GM23338 (cell line): Measurements from ENCODE around the gene UCKL1. TPM values are rescaled to one million over a fixed set of nuclear protein-coding genes. Genes with fewer than 3 reads are reported as not detected.
A peak's percentile ranks its signal among the peaks of the same experiment; 100 is the strongest.

Source experiments
- ATAC-seq: fragments of 200-7000 bp; cut with Tn5 transposase; 3 replicates; pipeline ENCODE4 v1.9.1; 2020
- DNase-seq: peaks from one replicate; pipeline ENCODE4 v3.0.0-alpha.2; 2015; ENCODE audit warnings: low spot score
- H2AFZ ChIP-seq: fragments of 200-600 bp; sonication (generic); 2 replicates; pipeline ENCODE4 v1.8.0; 2016; ENCODE audit warnings: antibody characterized with exemption, mild to moderate bottlenecking, moderate library complexity
- H3F3A ChIP-seq: fragments of 200-600 bp; sonication (generic); replicated peaks from 2 replicates; pipeline ENCODE4 v1.8.0; 2017; ENCODE audit warnings: antibody characterized with exemption, mixed run types, low read depth
- H3K27ac ChIP-seq: fragments of 200-600 bp; sonication (generic); 2 replicates; pipeline ENCODE4 v1.6.1; 2016; ENCODE audit warnings: low read depth
- H3K27me3 ChIP-seq: fragments of 200-600 bp; sonication (generic); 2 replicates; pipeline ENCODE4 v1.8.0; 2016; ENCODE audit warnings: mild to moderate bottlenecking, mixed run types, moderate library complexity; ENCODE audit not compliant: insufficient read depth
- H3K36me3 ChIP-seq: fragments of 200-600 bp; sonication (generic); 2 replicates; pipeline ENCODE4 v1.8.0; 2016; ENCODE audit warnings: mild to moderate bottlenecking; ENCODE audit not compliant: insufficient read depth
- H3K4me1 ChIP-seq: fragments of 200-600 bp; sonication (generic); 2 replicates; pipeline ENCODE4 v1.8.0; 2016; ENCODE audit warnings: mild to moderate bottlenecking, moderate library complexity; ENCODE audit not compliant: insufficient read depth
- H3K4me2 ChIP-seq: fragments of 200-600 bp; sonication (generic); 2 replicates; pipeline ENCODE4 v1.7.1; 2017; ENCODE audit warnings: mixed run types
- H3K4me3 ChIP-seq: fragments of 200-600 bp; sonication (generic); 2 replicates; pipeline ENCODE4 v1.6.1; 2016; ENCODE audit warnings: mixed run types
- H3K79me2 ChIP-seq: fragments of 200-600 bp; sonication (generic); replicated peaks from 2 replicates; pipeline ENCODE4 v1.8.0; 2017; ENCODE audit warnings: mild to moderate bottlenecking; ENCODE audit not compliant: insufficient read depth
- H3K9me2 ChIP-seq: fragments of 200-600 bp; sonication (generic); 2 replicates; pipeline ENCODE4 v1.8.0; 2017; ENCODE audit not compliant: insufficient read depth
- H4K20me1 ChIP-seq: fragments of 200-600 bp; sonication (generic); replicated peaks from 2 replicates; pipeline ENCODE4 v1.8.0; 2017; ENCODE audit warnings: mild to moderate bottlenecking; ENCODE audit not compliant: insufficient read depth
- H3K27ac Mint-ChIP-seq: 2 replicates; pipeline ENCODE4 v1.8.0; 2020; ENCODE audit warnings: inconsistent platforms, mild to moderate bottlenecking, moderate library complexity, mixed read lengths
- H3K27me3 Mint-ChIP-seq: 3 replicates; pipeline ENCODE4 v1.8.0; 2022; ENCODE audit warnings: low read depth, mild to moderate bottlenecking, moderate library complexity, mixed read lengths, inconsistent platforms; ENCODE audit not compliant: insufficient read depth, poor library complexity
- H3K36me3 Mint-ChIP-seq: 3 replicates; pipeline ENCODE4 v1.8.0; 2021; ENCODE audit warnings: low read depth, mild to moderate bottlenecking, inconsistent platforms, moderate library complexity, mixed read lengths
- H3K4me1 Mint-ChIP-seq: 3 replicates; pipeline ENCODE4 v1.8.0; 2020; ENCODE audit warnings: mild to moderate bottlenecking, inconsistent platforms, mixed read lengths
- H3K4me3 Mint-ChIP-seq: 3 replicates; pipeline ENCODE4 v1.8.0; 2021; ENCODE audit warnings: moderate library complexity, mild to moderate bottlenecking, inconsistent platforms, mixed read lengths
- H3K9me3 Mint-ChIP-seq: 3 replicates; pipeline ENCODE4 v1.8.0; 2020; ENCODE audit warnings: moderate library complexity, mild to moderate bottlenecking, inconsistent platforms, mixed read lengths
- CREB1 ChIP-seq: fragments of 250-450 bp; sonication (Bioruptor Pico); IDR thresholded peaks from 2 replicates; pipeline ENCODE4 v1.5.0; 2020; ENCODE audit warnings: low read depth, mild to moderate bottlenecking, moderate library complexity
- ETS1 ChIP-seq: IDR thresholded peaks from 2 replicates; pipeline ENCODE4 v1.6.1; 2016; ENCODE audit warnings: antibody characterized with exemption
- EZH2phosphoT487 ChIP-seq: fragments of 200-600 bp; sonication (generic); IDR thresholded peaks from one replicate; pipeline ENCODE4 v1.8.1; 2018; ENCODE audit warnings: antibody characterized with exemption; ENCODE audit not compliant: unreplicated experiment
- JUNB ChIP-seq: IDR thresholded peaks from one replicate; pipeline ENCODE4 v1.6.1; 2016; ENCODE audit warnings: antibody characterized with exemption; ENCODE audit not compliant: unreplicated experiment
- NANOG ChIP-seq: IDR thresholded peaks from 2 replicates; pipeline ENCODE4 v1.6.1; 2016; ENCODE audit warnings: antibody characterized with exemption, borderline replicate concordance
- POLR2AphosphoS5 ChIP-seq: IDR thresholded peaks from 2 replicates; pipeline ENCODE4 v1.6.1; 2016; ENCODE audit warnings: antibody characterized with exemption, low read depth
- STAT1 ChIP-seq: IDR thresholded peaks from one replicate; pipeline ENCODE4 v1.6.1; 2016; ENCODE audit warnings: antibody characterized with exemption; ENCODE audit not compliant: unreplicated experiment
- ZNF114 ChIP-seq: fragments of 250-450 bp; sonication (Bioruptor Pico); IDR thresholded peaks from 2 replicates; pipeline ENCODE4 v1.5.0; 2020; ENCODE audit warnings: mild to moderate bottlenecking, moderate library complexity
- ZNF331 ChIP-seq: fragments of 250-450 bp; sonication (Bioruptor Pico); IDR thresholded peaks from 2 replicates; pipeline ENCODE4 v1.5.0; 2020; ENCODE audit warnings: low read depth, mild to moderate bottlenecking, moderate library complexity
- polyA plus RNA-seq: library from polyadenylated mRNA; unstranded; fragments of >200 nt; fragmentation: Nextera tagmentation; extraction: Ambion mirVana; gene quantifications from 2 replicates; pipeline ENCODE4 v1.2.1, GENCODE V29; 2016
- total RNA-seq: library from RNA; depleted of rRNA; stranded (reverse); fragments of >200 nt; shearing (Covaris generic); gene quantifications from 2 replicates; pipeline ENCODE4 v1.2.3, GENCODE V29; 2014
- TF ChIP-seq, protein P1 (sequence below): IDR thresholded peaks from one replicate; pipeline ENCODE4 v1.6.1; 2018; ENCODE audit warnings: antibody characterized with exemption; ENCODE audit not compliant: unreplicated experiment
- TF ChIP-seq, protein P2 (sequence below), 2 experiments: fragments of 200-600 bp in 1 of 2; sonication (generic) in 1 of 2; conservative IDR thresholded peaks; 2 replicates each; pipeline versions ENCODE4 v1.5.1 to v1.6.1; 2016 to 2017; ENCODE audit warnings: antibody characterized with exemption in 2 of 2, low read depth in 2 of 2, mild to moderate bottlenecking in 2 of 2, moderate library complexity in 1 of 2

UCKL1 gene
- total and polyA plus RNA-seq, 2 experiments from 2014 or later, result 56.8 to 82.5 TPM

GRCh38 chr20:63980317-63980805 lies 24.1 kb upstream of the UCKL1 start (continued):
- no peak for TF ChIP-seq ETS1
- TF ChIP-seq JUNB, result no peak
- no peak for TF ChIP-seq ZNF114
- no peak for TF ChIP-seq NANOG
- TF ChIP-seq, protein P1, sequence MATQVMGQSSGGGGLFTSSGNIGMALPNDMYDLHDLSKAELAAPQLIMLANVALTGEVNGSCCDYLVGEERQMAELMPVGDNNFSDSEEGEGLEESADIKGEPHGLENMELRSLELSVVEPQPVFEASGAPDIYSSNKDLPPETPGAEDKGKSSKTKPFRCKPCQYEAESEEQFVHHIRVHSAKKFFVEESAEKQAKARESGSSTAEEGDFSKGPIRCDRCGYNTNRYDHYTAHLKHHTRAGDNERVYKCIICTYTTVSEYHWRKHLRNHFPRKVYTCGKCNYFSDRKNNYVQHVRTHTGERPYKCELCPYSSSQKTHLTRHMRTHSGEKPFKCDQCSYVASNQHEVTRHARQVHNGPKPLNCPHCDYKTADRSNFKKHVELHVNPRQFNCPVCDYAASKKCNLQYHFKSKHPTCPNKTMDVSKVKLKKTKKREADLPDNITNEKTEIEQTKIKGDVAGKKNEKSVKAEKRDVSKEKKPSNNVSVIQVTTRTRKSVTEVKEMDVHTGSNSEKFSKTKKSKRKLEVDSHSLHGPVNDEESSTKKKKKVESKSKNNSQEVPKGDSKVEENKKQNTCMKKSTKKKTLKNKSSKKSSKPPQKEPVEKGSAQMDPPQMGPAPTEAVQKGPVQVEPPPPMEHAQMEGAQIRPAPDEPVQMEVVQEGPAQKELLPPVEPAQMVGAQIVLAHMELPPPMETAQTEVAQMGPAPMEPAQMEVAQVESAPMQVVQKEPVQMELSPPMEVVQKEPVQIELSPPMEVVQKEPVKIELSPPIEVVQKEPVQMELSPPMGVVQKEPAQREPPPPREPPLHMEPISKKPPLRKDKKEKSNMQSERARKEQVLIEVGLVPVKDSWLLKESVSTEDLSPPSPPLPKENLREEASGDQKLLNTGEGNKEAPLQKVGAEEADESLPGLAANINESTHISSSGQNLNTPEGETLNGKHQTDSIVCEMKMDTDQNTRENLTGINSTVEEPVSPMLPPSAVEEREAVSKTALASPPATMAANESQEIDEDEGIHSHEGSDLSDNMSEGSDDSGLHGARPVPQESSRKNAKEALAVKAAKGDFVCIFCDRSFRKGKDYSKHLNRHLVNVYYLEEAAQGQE, result no peak
- TF ChIP-seq, protein P2, sequence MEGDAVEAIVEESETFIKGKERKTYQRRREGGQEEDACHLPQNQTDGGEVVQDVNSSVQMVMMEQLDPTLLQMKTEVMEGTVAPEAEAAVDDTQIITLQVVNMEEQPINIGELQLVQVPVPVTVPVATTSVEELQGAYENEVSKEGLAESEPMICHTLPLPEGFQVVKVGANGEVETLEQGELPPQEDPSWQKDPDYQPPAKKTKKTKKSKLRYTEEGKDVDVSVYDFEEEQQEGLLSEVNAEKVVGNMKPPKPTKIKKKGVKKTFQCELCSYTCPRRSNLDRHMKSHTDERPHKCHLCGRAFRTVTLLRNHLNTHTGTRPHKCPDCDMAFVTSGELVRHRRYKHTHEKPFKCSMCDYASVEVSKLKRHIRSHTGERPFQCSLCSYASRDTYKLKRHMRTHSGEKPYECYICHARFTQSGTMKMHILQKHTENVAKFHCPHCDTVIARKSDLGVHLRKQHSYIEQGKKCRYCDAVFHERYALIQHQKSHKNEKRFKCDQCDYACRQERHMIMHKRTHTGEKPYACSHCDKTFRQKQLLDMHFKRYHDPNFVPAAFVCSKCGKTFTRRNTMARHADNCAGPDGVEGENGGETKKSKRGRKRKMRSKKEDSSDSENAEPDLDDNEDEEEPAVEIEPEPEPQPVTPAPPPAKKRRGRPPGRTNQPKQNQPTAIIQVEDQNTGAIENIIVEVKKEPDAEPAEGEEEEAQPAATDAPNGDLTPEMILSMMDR (conservative IDR thresholded peaks at IDR 0.05; ENCODE audit: low read depth in 2 of 2), result no peak
- TF ChIP-seq CREB1 (CRISPR knock-in tag), result no peak
- no peak for TF ChIP-seq STAT1

DNA sequence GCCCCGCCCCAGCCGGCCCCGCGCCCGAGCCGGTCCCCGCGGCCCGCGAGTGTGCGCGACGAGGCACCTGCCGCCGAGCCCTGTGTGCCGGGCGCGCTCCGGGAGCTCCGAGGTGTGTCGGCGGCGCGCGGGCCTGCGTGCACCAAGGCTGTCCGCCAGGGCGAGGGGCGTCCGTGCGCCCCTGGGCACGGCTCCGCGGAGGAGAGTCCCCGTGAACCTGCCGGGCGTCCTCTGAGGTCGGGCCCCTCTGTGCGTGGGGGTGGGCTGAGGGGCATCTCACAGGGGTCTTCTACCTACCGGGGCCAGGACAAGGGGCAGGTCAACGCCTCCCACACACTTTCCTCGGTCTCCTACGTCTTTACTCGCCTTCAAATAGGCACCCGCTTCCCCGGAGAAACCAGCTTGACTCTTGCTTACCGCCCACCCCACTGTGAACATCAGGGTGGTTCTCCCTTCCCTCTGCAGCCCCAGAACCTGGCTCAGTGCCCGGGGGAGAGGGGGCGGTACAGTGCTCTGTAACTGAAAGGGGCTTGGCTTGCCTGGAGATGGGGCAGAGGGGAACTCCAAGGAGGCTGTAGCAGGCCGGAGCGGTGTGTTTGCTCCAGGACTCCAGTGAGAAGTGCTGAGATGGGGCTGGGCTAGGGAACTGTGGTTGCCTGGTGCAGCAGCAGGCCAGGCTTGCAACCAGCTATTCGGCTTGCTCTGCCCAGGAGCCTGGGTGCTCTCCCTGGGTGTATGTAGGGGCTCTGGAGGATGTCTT lies 23.5 kb upstream of the UCKL1 start, which contains the start of gene SAMD10:
Gene SAMD10 (minus strand): TSS at position 86 of the 760 bp plus-strand sequence. CDS start 175 bp downstream, outside the sequence.
- DNase-seq, result peak; percentile 66

More for the DNA sequence above, 23.5 kb upstream of the UCKL1 start, which contains the start of gene SAMD10:
- H3K79me2 ChIP-seq, result peaks cover 29% of the 10 kb centered on the region
- no peak within 1 kb of the TSS for H3K27ac ChIP-seq
- peaks cover 18% of the 10 kb centered on the region for H3K4me1 ChIP-seq
- H3K27me3 Mint-ChIP-seq, result peaks cover 21% of the 10 kb centered on the region
- peaks cover 15% of the 10 kb centered on the region for H3K27me3 ChIP-seq
- peak within 1 kb of the TSS; percentile 93 for H2AFZ ChIP-seq
- peak within 1 kb of the TSS; percentile 96 for H3K4me3 Mint-ChIP-seq
- no peak within 1 kb of the TSS for H3K27ac Mint-ChIP-seq
- peaks cover 18% of the 10 kb centered on the region for H3F3A ChIP-seq
- peaks cover 13% of the 10 kb centered on the region for H4K20me1 ChIP-seq
- peaks cover 5% of the 10 kb centered on the region for H3K36me3 ChIP-seq
- peaks cover 21% of the 10 kb centered on the region for H3K36me3 Mint-ChIP-seq
- ATAC-seq, result peak; percentile 15
- TF ChIP-seq POLR2AphosphoS5, result 0 out of 2 replicates have a peak, but pooled peaks have one; percentile 15
- no peak for TF ChIP-seq EZH2phosphoT487
- no peak for TF ChIP-seq ZNF331 (CRISPR knock-in tag)
- TF ChIP-seq, protein P2 (conservative IDR thresholded peaks at IDR 0.05; ENCODE audit: low read depth in 2 of 2), result no peak
- H3K4me1 Mint-ChIP-seq, result peaks cover 30% of the 10 kb centered on the region
- peak within 1 kb of the TSS; percentile 93 for H3K4me2 ChIP-seq
- no peaks in the 10 kb centered on the region for H3K9me2 ChIP-seq
- peak within 1 kb of the TSS; percentile 98 for H3K4me3 ChIP-seq
- H3K9me3 Mint-ChIP-seq, result no peaks in the 10 kb centered on the region; the same call in 2 of the 3 replicates
